IPS DF 4.7 (cell line): Measurements from ENCODE around the gene MYCBP2.

Source experiments
- DNase-seq: peaks from one replicate; pipeline ENCODE4 v3.0.0-alpha.2; 2013; ENCODE audit warnings: low spot score; ENCODE audit errors: extremely low read depth

The MYCBP2 gene

DNA sequence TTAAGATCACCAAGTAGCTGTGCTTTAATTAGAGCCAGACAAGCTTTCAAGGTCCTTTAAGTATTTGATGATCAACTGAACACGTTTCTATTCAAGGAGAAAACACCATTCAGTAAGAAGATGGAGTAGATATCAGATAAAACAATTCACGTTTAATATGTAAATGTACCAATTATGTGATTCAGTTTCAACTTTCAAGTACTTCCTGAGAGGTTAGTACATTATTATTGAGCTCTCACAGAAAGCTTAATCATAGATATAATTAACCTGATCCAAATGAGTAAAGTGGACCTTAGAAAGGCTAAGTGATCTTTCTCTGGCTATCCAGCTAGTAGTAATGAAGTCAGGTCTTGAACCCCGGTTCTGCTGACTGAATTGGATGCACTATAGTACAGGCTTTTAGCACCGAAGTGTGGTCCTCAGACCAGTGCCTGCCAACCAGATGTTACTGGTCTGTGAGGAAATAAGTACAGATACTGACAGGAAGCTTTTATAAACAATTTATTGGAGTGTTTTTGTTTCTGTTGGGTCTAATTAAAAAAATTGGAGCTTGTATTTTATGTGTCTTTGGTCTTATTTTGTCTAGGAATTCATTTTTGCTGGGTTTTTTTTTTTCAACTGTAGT is 324.8 kb downstream of the MYCBP2 start:
- DNase-seq: no peak

DNA sequence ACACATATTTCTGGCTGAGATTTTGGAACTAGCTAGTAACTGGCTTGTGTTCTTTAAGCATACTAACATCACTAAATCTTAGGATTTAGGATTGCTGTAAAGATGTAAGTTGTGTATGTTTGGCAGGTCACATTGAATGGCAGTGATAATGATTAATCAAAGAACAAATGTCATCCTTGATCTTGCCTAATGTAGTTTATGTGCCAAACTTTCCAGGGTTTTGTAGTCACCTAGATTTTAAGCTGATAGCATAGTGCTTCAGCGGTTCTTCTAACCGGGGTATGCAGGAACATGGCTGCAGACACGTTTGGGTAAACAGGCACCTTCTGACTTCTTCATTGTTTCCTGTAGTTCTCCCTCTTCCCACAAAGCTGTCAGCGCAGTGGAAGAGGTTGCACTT is 325.4 kb downstream of the MYCBP2 start:
- DNase-seq: no peak

DNA sequence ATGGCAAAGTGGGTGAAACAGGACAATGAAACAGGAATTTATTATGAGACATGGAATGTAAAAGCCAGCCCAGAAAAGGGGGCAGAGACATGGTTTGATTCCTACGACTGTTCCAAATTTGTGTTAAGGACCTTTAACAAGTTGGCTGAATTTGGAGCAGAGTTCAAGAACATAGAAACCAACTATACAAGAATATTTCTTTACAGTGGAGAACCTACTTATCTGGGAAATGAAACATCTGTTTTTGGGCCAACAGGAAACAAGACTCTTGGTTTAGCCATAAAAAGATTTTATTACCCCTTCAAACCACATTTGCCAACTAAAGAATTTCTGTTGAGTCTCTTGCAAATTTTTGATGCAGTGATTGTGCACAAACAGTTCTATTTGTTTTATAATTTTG is 326.4 kb downstream of the MYCBP2 start:
- DNase-seq: no peak
